Activated T-cell treated with anti-CD3 and anti-CD28 coated beads, Interleukin-2, amount 50 U/mL, for 72 hours (primary cell): Measurements from ENCODE around the gene CNOT4. TPM values are rescaled to one million over a fixed set of nuclear protein-coding genes. Genes with fewer than 3 reads are reported as not detected.

Experiments used
- ATAC-seq, 2 donors: fragments of 150-1000 bp; cut with Tn5 transposase; replicated peaks in 1 of 2; 2 replicates each; pipeline ENCODE4 v1.10.0; 2021; ENCODE audit warnings: moderate library complexity in 2 of 2, mild to moderate bottlenecking in 1 of 2
- DNase-seq, 2 donors: peaks; one replicate each; pipeline ENCODE4 v3.0.0; 2021 to 2022; ENCODE audit warnings: mixed read lengths in 1 of 2
- H3K27ac Mint-ChIP-seq: one replicate; pipeline ENCODE4 v1.8.0; 2022; ENCODE audit warnings: mild to moderate bottlenecking, moderate library complexity, mixed read lengths
- H3K27me3 Mint-ChIP-seq: one replicate; pipeline ENCODE4 v1.8.0; 2022; ENCODE audit warnings: low read depth, mixed read lengths
- H3K36me3 Mint-ChIP-seq, 2 donors: one replicate each; pipeline ENCODE4 v1.8.0; 2022; ENCODE audit warnings: mixed read lengths in 2 of 2, mild to moderate bottlenecking in 1 of 2; ENCODE audit not compliant: insufficient read depth in 2 of 2
- H3K4me1 Mint-ChIP-seq: one replicate; pipeline ENCODE4 v1.8.0; 2022; ENCODE audit warnings: low read depth, mixed read lengths
- H3K4me3 Mint-ChIP-seq, 2 donors: one replicate each; pipeline ENCODE4 v1.8.0; 2022; ENCODE audit warnings: mild to moderate bottlenecking in 2 of 2, mixed read lengths in 2 of 2, moderate library complexity in 2 of 2
- H3K9me3 Mint-ChIP-seq, 2 donors: one replicate each; pipeline ENCODE4 v1.8.0; 2022; ENCODE audit warnings: mixed read lengths in 2 of 2
- total RNA-seq, 2 donors: library from RNA; stranded (reverse); gene quantifications; one replicate each; pipeline ENCODE4 v1.2.3, GENCODE V29; 2022

Gene CNOT4
- 10 to 100 TPM; 25.2 to 25.9 TPM for total RNA-seq

- Mint-ChIP-seq H3K27ac (no peak within 1 kb of the TSS), H3K4me3 (no peak within 1 kb of the TSS), H3K9me3 (no peaks in the 10 kb centered on the region), H3K36me3 (no peaks in the 10 kb centered on the region), H3K27me3 (no peaks in the 10 kb centered on the region), H3K4me1 (peaks cover 14% of the 10 kb centered on the region)
- DNase-seq (peak; percentile 93 to 96), ATAC-seq (peak; percentile 96)
Measured at GRCh38 chr7:135509839-135510591, at the start of gene CNOT4. TSS of gene CNOT4 (minus strand) at chr7:135510102. CDS start at chr7:135438331, 71,771 bp downstream.

DNA sequence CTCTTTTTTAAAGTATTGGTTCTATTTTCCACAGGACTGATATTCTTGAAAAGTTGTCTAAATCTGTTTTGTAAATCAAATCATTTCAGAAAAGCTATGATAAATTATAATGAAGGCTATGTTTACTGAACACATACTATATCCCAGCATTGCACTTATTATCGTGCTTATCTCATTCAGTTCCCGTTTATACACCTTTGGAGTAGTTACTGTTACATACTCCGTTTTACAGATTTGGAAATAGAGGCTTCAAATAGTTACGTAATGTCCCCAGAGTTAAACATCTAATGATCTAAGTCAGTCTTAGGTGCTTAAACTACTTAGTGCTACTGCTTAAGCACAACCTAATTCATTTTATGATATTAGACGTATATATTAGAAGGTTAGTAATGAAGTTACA is 49.0 kb upstream of the CNOT4 start:
- H3K4me1 Mint-ChIP-seq, result peaks cover 34% of the 10 kb centered on the region
- H3K36me3 Mint-ChIP-seq, result peaks cover 2 to 4% of the 10 kb centered on the region in 2 donors
- H3K27ac Mint-ChIP-seq, result no peak overlapping the region
- DNase-seq, result no peak
- H3K9me3 Mint-ChIP-seq, result no peaks in the 10 kb centered on the region
- H3K4me3 Mint-ChIP-seq, result no peak overlapping the region
- no peak for ATAC-seq
- H3K27me3 Mint-ChIP-seq, result peaks cover 6% of the 10 kb centered on the region

DNA sequence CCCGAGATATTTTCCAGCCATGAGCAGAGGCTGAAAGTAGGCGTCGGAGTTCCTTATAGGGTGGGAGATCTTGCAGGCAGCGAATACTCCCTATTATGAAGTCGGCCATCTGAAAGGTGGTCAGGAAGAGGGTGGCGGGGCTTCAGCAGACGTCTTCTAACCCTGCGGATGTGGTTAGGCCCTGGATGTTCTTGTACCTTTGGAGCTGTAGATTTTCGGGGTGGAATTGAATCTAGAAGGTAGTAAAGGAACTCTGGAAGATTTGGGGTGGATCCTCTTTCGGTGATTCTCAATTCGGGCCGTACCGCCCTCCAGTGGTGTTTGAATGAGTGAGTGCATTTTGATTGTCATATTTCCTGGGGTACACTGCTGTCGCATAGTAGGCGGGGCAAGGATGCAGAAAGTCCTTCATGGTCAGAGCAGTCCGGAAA is 48.5 kb upstream of the CNOT4 start:
- ATAC-seq, result peak; percentile 70 to 74
- no peaks in the 10 kb centered on the region for H3K9me3 Mint-ChIP-seq

GRCh38 chr7:135557455-135558336 is 47.8 kb upstream of the CNOT4 start, which contains the start of gene NUP205:
TSS of gene NUP205 (plus strand) at chr7:135557917. CDS start at chr7:135557945, 28 bp downstream.
- DNase-seq (peak; percentile 76 to 77), ATAC-seq (peak; percentile 87 to 88)
- Mint-ChIP-seq H3K27me3 (peaks cover 6% of the 10 kb centered on the region), H3K4me3 (no peak within 1 kb of the TSS), H3K27ac (no peak within 1 kb of the TSS), H3K36me3 (peaks cover 0 to 2% of the 10 kb centered on the region in 2 donors), H3K4me1 (peaks cover 29% of the 10 kb centered on the region), H3K9me3 (no peaks in the 10 kb centered on the region)

More for the DNA sequence above, 48.5 kb upstream of the CNOT4 start:
- Mint-ChIP-seq H3K36me3 (peaks cover 2 to 4% of the 10 kb centered on the region in 2 donors), H3K4me1 (peaks cover 34% of the 10 kb centered on the region), H3K27me3 (peaks cover 6% of the 10 kb centered on the region), H3K27ac (no peak overlapping the region), H3K4me3 (no peak overlapping the region)
- peak; percentile 62 to 70 for DNase-seq

DNA sequence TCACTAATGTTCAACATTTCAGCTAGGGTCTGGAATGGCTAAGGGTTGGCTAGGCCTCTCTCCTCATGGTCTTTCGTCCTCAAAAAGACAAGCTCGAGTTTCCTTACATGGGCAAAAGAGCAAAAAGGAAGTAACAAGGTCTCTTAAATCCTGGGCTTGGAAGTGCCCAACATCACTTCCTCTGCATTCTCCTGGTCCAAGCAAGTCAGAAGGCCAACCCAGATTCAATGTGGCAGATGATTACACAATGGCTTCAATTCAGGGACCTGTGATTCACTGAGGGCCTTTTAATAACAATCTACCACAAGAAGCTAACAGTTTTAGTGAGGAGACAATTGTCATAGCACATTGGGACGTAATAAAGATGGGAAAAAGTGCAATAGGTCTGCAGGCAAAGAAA is 43.4 kb upstream of the CNOT4 start:
- H3K4me1 Mint-ChIP-seq, result no peaks in the 10 kb centered on the region
- peaks cover 8% of the 10 kb centered on the region for H3K27me3 Mint-ChIP-seq
- H3K9me3 Mint-ChIP-seq, result no peaks in the 10 kb centered on the region
- H3K4me3 Mint-ChIP-seq, result no peak overlapping the region
- H3K36me3 Mint-ChIP-seq, result no peaks in the 10 kb centered on the region
- H3K27ac Mint-ChIP-seq, result no peak overlapping the region
- no peak for DNase-seq
- ATAC-seq, result no peak

GRCh38 chr7:135552148-135552547 is 42.2 kb upstream of the CNOT4 start:
- ATAC-seq, result no peak
- Mint-ChIP-seq H3K27ac (no peak overlapping the region), H3K27me3 (peaks cover 13% of the 10 kb centered on the region), H3K9me3 (no peaks in the 10 kb centered on the region), H3K36me3 (no peaks in the 10 kb centered on the region), H3K4me3 (no peak overlapping the region), H3K4me1 (no peaks in the 10 kb centered on the region)
- no peak for DNase-seq

DNA sequence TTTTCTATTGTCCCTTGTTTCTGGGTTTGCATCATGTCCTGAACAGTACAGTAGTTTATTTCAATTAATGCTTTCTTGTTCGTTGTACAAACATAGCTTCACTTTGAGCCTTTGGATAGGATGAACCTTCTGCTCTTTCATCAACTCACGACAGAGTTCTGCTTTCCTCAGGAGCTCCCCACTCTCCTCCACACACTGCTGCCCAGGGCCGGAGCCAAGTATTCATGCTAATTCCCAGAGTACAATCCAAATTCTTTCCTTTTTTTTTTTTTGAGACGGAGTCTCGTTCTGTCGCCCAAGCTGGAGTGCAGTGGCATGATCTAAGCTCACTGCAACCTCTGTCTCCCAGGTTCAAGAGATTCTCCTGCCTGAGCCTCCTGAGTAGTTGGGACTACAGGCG is 40.3 kb upstream of the CNOT4 start:
- no peak for DNase-seq
- Mint-ChIP-seq H3K9me3 (no peaks in the 10 kb centered on the region), H3K27ac (no peak overlapping the region), H3K27me3 (peaks cover 9% of the 10 kb centered on the region), H3K36me3 (no peaks in the 10 kb centered on the region), H3K4me1 (no peaks in the 10 kb centered on the region), H3K4me3 (no peak overlapping the region)
- ATAC-seq, result no peak

GRCh38 chr7:135541029-135541428 is 31.1 kb upstream of the CNOT4 start:
- no peaks in the 10 kb centered on the region for H3K4me1 Mint-ChIP-seq
- H3K36me3 Mint-ChIP-seq, result no peaks in the 10 kb centered on the region
- DNase-seq (no peak), ATAC-seq (no peak)
- H3K27ac Mint-ChIP-seq, result no peak overlapping the region
- H3K27me3 Mint-ChIP-seq, result peaks cover 18% of the 10 kb centered on the region
- H3K9me3 Mint-ChIP-seq, result no peaks in the 10 kb centered on the region
- H3K4me3 Mint-ChIP-seq, result no peak overlapping the region

DNA sequence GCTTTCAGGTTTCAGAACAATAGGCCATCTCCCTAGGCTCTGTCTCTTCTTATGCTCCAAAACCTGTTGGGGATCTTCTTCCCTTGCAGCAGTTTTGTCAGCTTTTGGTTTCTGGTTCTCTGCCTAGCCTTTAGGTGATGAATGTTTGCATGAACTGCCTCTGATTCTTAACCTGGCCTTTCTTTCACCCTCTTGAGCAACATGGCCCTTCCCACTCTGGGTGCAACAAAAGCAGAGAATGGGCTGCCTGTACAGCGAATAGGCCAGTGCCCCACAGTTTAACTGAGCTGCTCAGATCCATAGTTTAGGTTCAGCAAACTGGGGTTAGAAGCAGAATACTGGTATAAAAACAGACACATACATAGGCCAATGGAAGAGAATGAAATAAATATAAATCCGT is 29.7 kb upstream of the CNOT4 start:
- Mint-ChIP-seq H3K27me3 (peaks cover 18% of the 10 kb centered on the region), H3K4me1 (no peaks in the 10 kb centered on the region), H3K4me3 (no peak overlapping the region), H3K9me3 (no peaks in the 10 kb centered on the region), H3K36me3 (no peaks in the 10 kb centered on the region), H3K27ac (no peak overlapping the region)
- DNase-seq (no peak), ATAC-seq (no peak)

DNA sequence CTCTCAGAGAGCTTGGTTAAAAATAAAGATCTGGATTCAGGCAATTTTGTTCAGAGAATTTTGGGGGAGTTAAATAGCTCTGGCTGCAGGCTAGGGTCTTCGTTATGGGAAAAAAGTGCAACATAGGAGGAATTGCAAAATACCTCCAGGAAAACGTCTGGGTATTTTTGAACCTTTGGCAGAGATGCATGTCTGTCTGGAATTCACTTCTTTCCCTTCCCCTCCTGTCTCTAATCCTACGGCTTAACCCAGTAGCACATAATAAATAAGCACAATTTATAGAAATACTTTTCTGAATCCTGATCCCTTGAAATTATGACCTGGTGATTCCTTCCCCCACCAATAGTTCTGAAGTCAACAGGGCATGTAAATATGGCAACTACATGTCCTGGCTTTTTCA is 28.5 kb upstream of the CNOT4 start:
- Mint-ChIP-seq H3K27me3 (peaks cover 18% of the 10 kb centered on the region), H3K4me1 (no peaks in the 10 kb centered on the region), H3K36me3 (no peaks in the 10 kb centered on the region)

DNA sequence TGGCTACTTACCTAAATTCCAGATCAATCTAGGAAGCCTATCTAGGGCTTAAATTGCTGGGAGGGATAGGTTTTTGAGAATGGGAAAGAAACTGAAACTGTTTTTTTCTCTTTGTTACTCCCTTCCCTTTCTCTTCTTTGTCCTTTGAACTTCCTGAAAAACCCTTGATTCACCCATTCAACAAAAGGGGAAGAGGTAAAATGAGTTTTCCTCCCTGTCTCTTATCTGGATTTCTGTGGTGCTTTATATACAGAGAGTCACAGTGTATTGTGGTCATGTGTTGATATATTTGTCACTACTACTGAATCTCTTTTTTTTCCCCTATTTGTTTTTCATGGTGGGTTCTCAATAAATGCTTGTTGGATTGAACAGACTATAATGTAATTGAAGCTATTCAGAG is 28.0 kb upstream of the CNOT4 start:
- H3K4me1 Mint-ChIP-seq, result no peaks in the 10 kb centered on the region
- peaks cover 18% of the 10 kb centered on the region for H3K27me3 Mint-ChIP-seq
- DNase-seq, result no peak
- no peak overlapping the region for H3K27ac Mint-ChIP-seq
- no peaks in the 10 kb centered on the region for H3K9me3 Mint-ChIP-seq
- H3K4me3 Mint-ChIP-seq, result no peak overlapping the region
- no peak for ATAC-seq
- no peaks in the 10 kb centered on the region for H3K36me3 Mint-ChIP-seq

More for the DNA sequence above, 28.5 kb upstream of the CNOT4 start:
- no peaks in the 10 kb centered on the region for H3K9me3 Mint-ChIP-seq
- H3K4me3 Mint-ChIP-seq, result no peak overlapping the region
- H3K27ac Mint-ChIP-seq, result no peak overlapping the region
- no peak for ATAC-seq
- DNase-seq, result no peak

GRCh38 chr7:135537453-135537852 is 27.6 kb upstream of the CNOT4 start:
- Mint-ChIP-seq H3K27me3 (peaks cover 18% of the 10 kb centered on the region), H3K9me3 (no peaks in the 10 kb centered on the region), H3K27ac (no peak overlapping the region), H3K36me3 (no peaks in the 10 kb centered on the region), H3K4me1 (no peaks in the 10 kb centered on the region), H3K4me3 (no peak overlapping the region)
- no peak for DNase-seq
- ATAC-seq, result no peak

DNA sequence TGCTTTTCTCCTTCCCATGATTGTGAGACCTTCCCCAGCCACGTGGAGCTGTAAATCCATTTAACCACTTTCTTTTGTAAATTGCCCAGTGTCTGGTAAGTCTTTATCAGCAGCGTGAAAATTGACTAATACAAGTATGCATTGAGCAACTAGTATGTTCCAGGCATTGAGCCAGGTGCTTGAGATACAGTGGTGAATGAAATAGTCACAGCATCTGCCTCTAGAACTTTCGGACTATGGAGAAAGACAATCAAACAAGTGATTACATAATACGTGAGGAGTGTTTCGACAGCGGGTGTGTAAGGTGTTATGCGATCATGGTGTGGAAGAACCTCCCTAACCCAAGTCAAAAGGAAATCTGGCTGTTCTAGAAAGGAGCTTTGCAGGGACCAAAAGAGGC is 26.2 kb upstream of the CNOT4 start:
- H3K27me3 Mint-ChIP-seq, result peaks cover 18% of the 10 kb centered on the region
- DNase-seq, result no peak
- no peak for ATAC-seq
- H3K36me3 Mint-ChIP-seq, result no peaks in the 10 kb centered on the region
- no peak overlapping the region for H3K4me3 Mint-ChIP-seq
- H3K9me3 Mint-ChIP-seq, result no peaks in the 10 kb centered on the region
- H3K27ac Mint-ChIP-seq, result no peak overlapping the region
- H3K4me1 Mint-ChIP-seq, result no peaks in the 10 kb centered on the region
